ENCODE data around the gene HSD11B2. TPM values are rescaled to one million over a fixed set of nuclear protein-coding genes. Genes with fewer than 3 reads are reported as not detected.

Gene HSD11B2
- total and polyA plus RNA-seq, 2 donors (not counting 3 experiments of a cell fraction or from before 2014, with no cell fraction given) = 0.10 TPM; not detected in 1

DNA sequence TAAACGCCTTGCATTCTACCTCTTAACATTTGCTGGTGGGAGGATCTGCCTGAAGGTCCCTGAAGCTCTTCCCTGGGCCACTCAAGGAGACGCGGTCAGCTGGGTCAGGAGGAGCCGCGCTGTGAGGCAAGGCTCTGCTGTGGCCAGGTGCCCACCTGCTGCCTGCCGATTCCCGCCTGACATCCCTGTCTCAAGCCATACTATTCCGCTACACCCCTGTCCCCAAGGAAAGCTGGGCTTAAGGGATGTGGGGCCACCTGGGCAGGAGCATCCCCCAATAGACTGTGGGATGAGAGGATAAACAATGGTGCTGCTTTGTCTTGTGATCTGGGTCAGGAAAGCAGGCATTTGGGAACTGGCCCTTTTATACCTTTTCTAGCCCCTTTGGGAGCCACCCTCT, 42.7 kb upstream of the HSD11B2 start:
- no peak overlapping the region for H2AFZ ChIP-seq (ENCODE audit: low read depth, low read length)
- DNase-seq (ENCODE audit: low read depth, low spot score) (no peak), FAIRE-seq (no peak)
- H3K79me2 ChIP-seq (ENCODE audit: control insufficient read depth, insufficient read depth, low read length) = no peaks in the 10 kb centered on the region
- ChIA-PET CTCF (interaction anchor here (1.6 to 2.0 kb wide), 2 partner anchors 12 to 39 kb away, joined by 3 to 12 read pairs; no protein-coding TSS in a partner anchor), POLR2A (interaction anchor here (0.6 kb wide), 1 partner anchor 40 kb away, joined by 5 read pairs; no protein-coding TSS in a partner anchor)
- H3K9me3 ChIP-seq (replicated peaks; ENCODE audit: control insufficient read depth, insufficient read depth, low read length) = no peaks in the 10 kb centered on the region
- intact Hi-C loops (cut with micrococcal nuclease) = no loop called here
- H4K20me1 ChIP-seq (replicated peaks; ENCODE audit: control insufficient read depth, extremely low read depth, insufficient read depth, low read length) = no peaks in the 10 kb centered on the region
- TF ChIP-seq POLR2AphosphoS5 (IDR thresholded peaks at IDR 0.05; ENCODE audit: insufficient read depth, low read depth, low read length) (no peak), MYC (IDR thresholded peaks at IDR 0.05; ENCODE audit: low read depth, low read length) (no peak), JUN (IDR thresholded peaks at IDR 0.05; ENCODE audit: borderline replicate concordance, insufficient read depth, insufficient read length, low read depth) (no peak), FOS (IDR thresholded peaks at IDR 0.05; ENCODE audit: borderline replicate concordance, insufficient read depth, low read length) (no peak), EZH2 (IDR thresholded peaks at IDR 0.05; ENCODE audit: borderline replicate concordance, low read depth, low read length, severe bottlenecking) (no peak), GATA2 (IDR thresholded peaks at IDR 0.05; ENCODE audit: insufficient read depth, insufficient read length, low read depth, low read length) (no peak), POLR2A (IDR thresholded peaks at IDR 0.05; ENCODE audit: low read depth, low read length) (no peak)
- TF ChIP-seq, protein P1, sequence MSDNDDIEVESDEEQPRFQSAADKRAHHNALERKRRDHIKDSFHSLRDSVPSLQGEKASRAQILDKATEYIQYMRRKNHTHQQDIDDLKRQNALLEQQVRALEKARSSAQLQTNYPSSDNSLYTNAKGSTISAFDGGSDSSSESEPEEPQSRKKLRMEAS (IDR thresholded peaks at IDR 0.05; ENCODE audit: insufficient read depth, insufficient read length) = no peak
- TF ChIP-seq, protein P2, sequence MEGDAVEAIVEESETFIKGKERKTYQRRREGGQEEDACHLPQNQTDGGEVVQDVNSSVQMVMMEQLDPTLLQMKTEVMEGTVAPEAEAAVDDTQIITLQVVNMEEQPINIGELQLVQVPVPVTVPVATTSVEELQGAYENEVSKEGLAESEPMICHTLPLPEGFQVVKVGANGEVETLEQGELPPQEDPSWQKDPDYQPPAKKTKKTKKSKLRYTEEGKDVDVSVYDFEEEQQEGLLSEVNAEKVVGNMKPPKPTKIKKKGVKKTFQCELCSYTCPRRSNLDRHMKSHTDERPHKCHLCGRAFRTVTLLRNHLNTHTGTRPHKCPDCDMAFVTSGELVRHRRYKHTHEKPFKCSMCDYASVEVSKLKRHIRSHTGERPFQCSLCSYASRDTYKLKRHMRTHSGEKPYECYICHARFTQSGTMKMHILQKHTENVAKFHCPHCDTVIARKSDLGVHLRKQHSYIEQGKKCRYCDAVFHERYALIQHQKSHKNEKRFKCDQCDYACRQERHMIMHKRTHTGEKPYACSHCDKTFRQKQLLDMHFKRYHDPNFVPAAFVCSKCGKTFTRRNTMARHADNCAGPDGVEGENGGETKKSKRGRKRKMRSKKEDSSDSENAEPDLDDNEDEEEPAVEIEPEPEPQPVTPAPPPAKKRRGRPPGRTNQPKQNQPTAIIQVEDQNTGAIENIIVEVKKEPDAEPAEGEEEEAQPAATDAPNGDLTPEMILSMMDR (IDR thresholded peaks at IDR 0.05; ENCODE audit: extremely low read depth in 1 of 2, insufficient read depth in 1 of 2, low read depth in 1 of 2, low read length in 2 of 2) = no peak
- H3K36me3 ChIP-seq (ENCODE audit: control insufficient read depth in 2 of 2, extremely low read depth in 1 of 2, insufficient read depth in 2 of 2, low read length in 2 of 2) = no peaks in the 10 kb centered on the region
- H3K4me2 ChIP-seq (ENCODE audit: insufficient read depth, low read length) = no peak overlapping the region
- dilution Hi-C loops (cut with MboI; ENCODE audit: extremely low pct_ligation_motif_present, low sequenced_read_pairs) = no loop called here
- no peak overlapping the region for H3K27ac ChIP-seq (ENCODE audit: insufficient read depth, low read depth, low read length)
- H3K4me1 ChIP-seq (ENCODE audit: control insufficient read depth, extremely low read depth, insufficient read depth, low read length) = peaks cover 17% of the 10 kb centered on the region
- H3K4me3 ChIP-seq (replicated peaks in 1 of 3; ENCODE audit: insufficient read depth in 1 of 3, low read depth in 1 of 3, low read length in 3 of 3) = no peak overlapping the region
- no TSS peak for BruUV-seq (replicated peaks)
- H3K9me1 ChIP-seq (replicated peaks; ENCODE audit: control insufficient read depth, extremely low read depth, insufficient read depth, low read length) = no peaks in the 10 kb centered on the region
- H3K27me3 ChIP-seq (ENCODE audit: control insufficient read depth in 2 of 2, insufficient read depth in 2 of 2, low read length in 2 of 2) = no peaks in the 10 kb centered on the region
- H3K9ac ChIP-seq (replicated peaks; ENCODE audit: extremely low read depth, insufficient read depth, low read length) = no peak overlapping the region
